GM18517 (cell line): ENCODE data around the gene DEFB128.

Experiments
- ATAC-seq: cut with Tn5 transposase; IDR thresholded peaks from one replicate; pipeline ENCODE4 v1.9.1; 2021; ENCODE audit warnings: mild to moderate bottlenecking, moderate library complexity; ENCODE audit not compliant: unreplicated experiment

DEFB128 gene

GRCh38 chr20:157154-157553 lies 32.4 kb downstream of the DEFB128 start, which contains the start of gene DEFB127:
TSS of gene DEFB127 (plus strand) at chr20:157454. CDS start at chr20:157545, 91 bp downstream.
- ATAC-seq = no peak

GRCh38 chr20:152131-152530 lies 37.4 kb downstream of the DEFB128 start:
- no peak for ATAC-seq

GRCh38 chr20:145877-146276 lies 43.6 kb downstream of the DEFB128 start:
- no peak for ATAC-seq

GRCh38 chr20:142290-142689 lies 47.2 kb downstream of the DEFB128 start, which contains the start of gene DEFB126:
TSS of gene DEFB126 (plus strand) at chr20:142590. CDS start at chr20:142629, 39 bp downstream.
- ATAC-seq = no peak
